ENCODE data around the gene GALNT7.

GRCh38 chr4:173367285-173367684 lies 198.7 kb downstream of the GALNT7 start:
- TF ChIP-seq CTCF (IDR thresholded peaks at IDR 0.05) (no peak), POLR2AphosphoS5 (IDR thresholded peaks at IDR 0.05; ENCODE audit: low read depth, low read length) (no peak)
